OCI-LY1 (cell line): ENCODE results near the gene TDRD15.
"Not testable (repeated sequence)": the region's sequence is repeated elsewhere in the genome, so short reads cannot be mapped to it uniquely, and the experiment has no call there.

Experiments
- H2AFZ ChIP-seq: fragments of 200-600 bp; sonication (generic), shearing (Covaris generic); 2 replicates; pipeline ENCODE4 v1.6.0; 2014; ENCODE audit warnings: antibody characterized with exemption, mild to moderate bottlenecking, low read length
- H3F3A ChIP-seq: fragments of 200-600 bp; sonication (generic), shearing (Covaris generic); 2 replicates; pipeline ENCODE4 v1.6.0; 2014; ENCODE audit warnings: mild to moderate bottlenecking, antibody characterized with exemption, low read length, moderate library complexity; ENCODE audit not compliant: insufficient read depth
- H3K27ac ChIP-seq: fragments of 200-600 bp; sonication (generic); 2 replicates; pipeline ENCODE4 v1.5.1; 2014; ENCODE audit warnings: low read length, mixed run types, mild to moderate bottlenecking, low read depth; ENCODE audit not compliant: poor library complexity, severe bottlenecking
- H3K27me3 ChIP-seq: fragments of 200-600 bp; sonication (generic); 2 replicates; pipeline ENCODE4 v1.6.0; 2014; ENCODE audit warnings: antibody characterized with exemption, mild to moderate bottlenecking, low read length, moderate library complexity; ENCODE audit not compliant: insufficient read depth
- H3K36me3 ChIP-seq: fragments of 200-600 bp; sonication (generic); 2 replicates; pipeline ENCODE4 v1.6.1; 2014; ENCODE audit warnings: mild to moderate bottlenecking, antibody characterized with exemption, low read length, moderate library complexity, mixed read lengths; ENCODE audit not compliant: insufficient read depth
- H3K4me1 ChIP-seq: fragments of 200-600 bp; sonication (generic); 2 replicates; pipeline ENCODE4 v1.5.1; 2014; ENCODE audit warnings: mild to moderate bottlenecking, low read length, moderate library complexity; ENCODE audit not compliant: insufficient read depth, severe bottlenecking
- H3K4me2 ChIP-seq: fragments of 200-600 bp; sonication (generic), shearing (Covaris generic); 2 replicates; pipeline ENCODE4 v1.6.1; 2014; ENCODE audit warnings: low read length
- H3K4me3 ChIP-seq: fragments of 200-600 bp; sonication (generic); 2 replicates; pipeline ENCODE4 v1.5.1; 2014; ENCODE audit warnings: low read length, low read depth, mild to moderate bottlenecking, mixed read lengths; ENCODE audit not compliant: poor library complexity, severe bottlenecking
- H3K79me2 ChIP-seq: fragments of 200-600 bp; shearing (Covaris generic); 2 replicates; pipeline ENCODE4 v1.6.1; 2016; ENCODE audit warnings: mixed run types, low read length, mixed read lengths; ENCODE audit not compliant: insufficient read depth
- H3K9ac ChIP-seq: fragments of 200-600 bp; sonication (generic), shearing (Covaris generic); 2 replicates; pipeline ENCODE4 v1.6.1; 2014; ENCODE audit warnings: mild to moderate bottlenecking, low read length, mixed read lengths
- H3K9me2 ChIP-seq: fragments of 200-600 bp; sonication (generic), shearing (Covaris generic); 2 replicates; pipeline ENCODE4 v1.6.1; 2014; ENCODE audit warnings: low read depth, mild to moderate bottlenecking, low read length, mixed read lengths
- H3K9me3 ChIP-seq: fragments of 200-600 bp; shearing (Covaris generic); 2 replicates; pipeline ENCODE4 v1.6.1; 2014; ENCODE audit warnings: low read length, mixed read lengths
- H4K20me1 ChIP-seq: fragments of 200-600 bp; sonication (generic), shearing (Covaris generic); 2 replicates; pipeline ENCODE4 v1.6.0; 2016; ENCODE audit warnings: mild to moderate bottlenecking, low read length; ENCODE audit not compliant: insufficient read depth
- CTCF ChIP-seq: fragments of 200-600 bp; sonication (generic), shearing (Covaris generic); IDR thresholded peaks from 2 replicates; pipeline ENCODE4 v1.5.1; 2017; ENCODE audit warnings: mild to moderate bottlenecking, antibody characterized with exemption, low read length, moderate library complexity, mixed read lengths
- EZH2 ChIP-seq: fragments of 200-600 bp; sonication (generic), shearing (Covaris generic); IDR thresholded peaks from 2 replicates; pipeline ENCODE4 v1.8.0; 2017; ENCODE audit warnings: borderline replicate concordance, mixed run types, mild to moderate bottlenecking, antibody characterized with exemption, low read length, moderate library complexity, mixed read lengths

Gene TDRD15

GRCh38 chr2:21148718-21149117, 24.9 kb downstream of the TDRD15 start:
- Histone ChIP-seq H3K4me2 (no peak overlapping the region), H3K79me2 (no peaks in the 10 kb centered on the region), H3K27ac (no peak overlapping the region), H3K4me1 (no peaks in the 10 kb centered on the region), H2AFZ (no peak overlapping the region), H3K9me3 (no peaks in the 10 kb centered on the region), H3K9ac (no peak overlapping the region), H3K27me3 (no peaks in the 10 kb centered on the region), H3F3A (no peaks in the 10 kb centered on the region), H3K4me3 (no peak overlapping the region), H4K20me1 (no peaks in the 10 kb centered on the region), H3K36me3 (no peaks in the 10 kb centered on the region), H3K9me2 (no peaks in the 10 kb centered on the region)
- TF ChIP-seq CTCF (no peak), EZH2 (no peak)

GRCh38 chr2:21151234-21151633, 27.5 kb downstream of the TDRD15 start:
- H2AFZ ChIP-seq, H3K27ac ChIP-seq, H3K9me3 ChIP-seq, H4K20me1 ChIP-seq, H3F3A ChIP-seq, H3K9ac ChIP-seq, H3K9me2 ChIP-seq, H3K36me3 ChIP-seq, H3K79me2 ChIP-seq, H3K4me2 ChIP-seq, H3K27me3 ChIP-seq, H3K4me1 ChIP-seq, H3K4me3 ChIP-seq: not testable (repeated sequence)

GRCh38 chr2:21155365-21156136, 31.8 kb downstream of the TDRD15 start:
- Histone ChIP-seq H2AFZ (no peak overlapping the region), H3K9me2 (no peaks in the 10 kb centered on the region), H3K9ac (no peak overlapping the region), H3K9me3 (no peaks in the 10 kb centered on the region), H3K4me2 (no peak overlapping the region), H4K20me1 (no peaks in the 10 kb centered on the region), H3K4me1 (no peaks in the 10 kb centered on the region), H3K36me3 (no peaks in the 10 kb centered on the region), H3K27me3 (no peaks in the 10 kb centered on the region), H3F3A (no peaks in the 10 kb centered on the region), H3K27ac (no peak overlapping the region), H3K79me2 (no peaks in the 10 kb centered on the region), H3K4me3 (no peak overlapping the region)
- no peak for TF ChIP-seq CTCF
- TF ChIP-seq EZH2, result no peak

DNA sequence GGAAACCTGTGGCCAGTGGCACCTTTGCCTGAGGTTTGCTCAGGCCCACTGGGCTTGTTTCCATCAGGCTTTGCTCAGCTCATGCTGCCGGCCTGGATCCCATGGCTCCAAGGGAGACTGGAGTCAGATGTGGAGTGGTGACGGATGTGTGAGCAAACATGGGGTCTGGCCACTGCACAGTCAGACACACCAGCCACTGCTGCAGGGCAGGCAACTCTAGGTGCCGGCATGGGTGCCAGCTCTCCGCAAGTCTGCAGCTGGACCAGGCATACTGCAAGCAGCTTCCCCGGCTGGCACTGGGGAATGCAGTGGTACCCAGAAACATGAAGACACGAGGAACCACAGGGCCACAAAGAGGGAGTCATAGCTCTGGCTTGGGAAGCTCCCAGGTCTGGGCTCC, 37.4 kb downstream of the TDRD15 start:
- Histone ChIP-seq H3K9ac (no peak overlapping the region), H3K36me3 (no peaks in the 10 kb centered on the region), H3K79me2 (no peaks in the 10 kb centered on the region), H3K27ac (no peak overlapping the region), H3K4me1 (no peaks in the 10 kb centered on the region), H3K9me3 (no peaks in the 10 kb centered on the region), H3K4me2 (no peak overlapping the region), H3F3A (no peaks in the 10 kb centered on the region), H3K4me3 (no peak overlapping the region), H3K27me3 (no peaks in the 10 kb centered on the region), H2AFZ (no peak overlapping the region), H4K20me1 (no peaks in the 10 kb centered on the region), H3K9me2 (no peaks in the 10 kb centered on the region)
- TF ChIP-seq EZH2 (no peak), CTCF (no peak)
